ENCODE measurements around the gene CREB3L2. TPM values are rescaled to one million over a fixed set of nuclear protein-coding genes. Genes with fewer than 3 reads are reported as not detected.

Gene CREB3L2
- total and polyA plus RNA-seq, 2 of the 13 experiments (the other 11 are each of a cell fraction or from before 2014, with no cell fraction given) = 22.1 to 41.1 TPM

DNA sequence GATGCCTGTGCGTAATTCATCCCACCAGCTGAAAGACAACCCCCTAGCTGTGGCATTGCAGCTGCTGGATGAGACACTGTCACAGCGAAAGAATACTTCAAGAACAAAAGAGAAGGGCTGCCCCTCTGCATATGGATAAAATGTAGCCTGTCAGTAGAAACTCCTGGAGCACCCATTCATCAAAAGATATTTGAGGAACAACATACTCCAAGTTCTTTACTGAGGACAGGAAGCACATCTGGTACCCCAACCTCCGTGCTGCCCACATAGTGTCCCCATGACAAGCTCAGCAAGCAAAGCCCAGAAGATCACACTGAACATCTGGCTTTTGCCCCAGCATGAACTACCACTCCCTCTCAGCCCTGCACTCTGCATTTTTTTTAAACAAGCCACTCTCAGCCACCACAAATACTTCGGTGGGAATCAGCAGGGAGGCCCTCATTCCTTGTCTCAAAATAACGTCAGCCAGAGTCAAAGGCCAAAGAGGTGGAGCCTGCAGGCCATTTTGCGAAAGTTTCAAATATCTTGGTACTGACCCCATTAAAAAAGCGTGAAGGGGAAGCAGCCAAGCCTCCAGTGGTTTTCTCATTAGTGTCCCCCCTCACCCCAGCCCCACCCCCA, 1.7 kb downstream of the CREB3L2 start (continued):
- TF ChIP-seq POLR2G (IDR thresholded peaks at IDR 0.05; ENCODE audit: low read depth, low read length) (no peak), EEA1 (CRISPR knock-in tag; IDR thresholded peaks at IDR 0.05; ENCODE audit: borderline replicate concordance) (0 out of 2 replicates have a peak, but pooled peaks have one; percentile 40), TOE1 (CRISPR knock-in tag; IDR thresholded peaks at IDR 0.05) (no peak), NFRKB (IDR thresholded peaks at IDR 0.05) (no peak), SAFB2 (CRISPR knock-in tag; IDR thresholded peaks at IDR 0.05; ENCODE audit: borderline replicate concordance, low read depth) (0 out of 2 replicates have a peak, but pooled peaks have one; percentile 47), MXD4 (CRISPR knock-in tag; IDR thresholded peaks at IDR 0.05) (peak; percentile 45; the same call in 1 of the 2 replicates), BCL6 (CRISPR knock-in tag; IDR thresholded peaks at IDR 0.05) (peak; percentile 12; the same call in 1 of the 2 replicates), HOXA3 (CRISPR knock-in tag; IDR thresholded peaks at IDR 0.05) (peak; percentile 74; the same call in 1 of the 2 replicates), KDM5B (CRISPR knock-in tag; IDR thresholded peaks at IDR 0.05; ENCODE audit: borderline replicate concordance) (no peak), SALL1 (CRISPR knock-in tag; IDR thresholded peaks at IDR 0.05) (peak; percentile 51; the same call in 1 of the 2 replicates), ZNF740 (CRISPR knock-in tag; IDR thresholded peaks at IDR 0.05) (no peak), CTCF (CRISPR knock-in tag; IDR thresholded peaks at IDR 0.05) (peak; percentile 34; the same call in 1 of the 2 replicates)
- TF ChIP-seq, protein P1, sequence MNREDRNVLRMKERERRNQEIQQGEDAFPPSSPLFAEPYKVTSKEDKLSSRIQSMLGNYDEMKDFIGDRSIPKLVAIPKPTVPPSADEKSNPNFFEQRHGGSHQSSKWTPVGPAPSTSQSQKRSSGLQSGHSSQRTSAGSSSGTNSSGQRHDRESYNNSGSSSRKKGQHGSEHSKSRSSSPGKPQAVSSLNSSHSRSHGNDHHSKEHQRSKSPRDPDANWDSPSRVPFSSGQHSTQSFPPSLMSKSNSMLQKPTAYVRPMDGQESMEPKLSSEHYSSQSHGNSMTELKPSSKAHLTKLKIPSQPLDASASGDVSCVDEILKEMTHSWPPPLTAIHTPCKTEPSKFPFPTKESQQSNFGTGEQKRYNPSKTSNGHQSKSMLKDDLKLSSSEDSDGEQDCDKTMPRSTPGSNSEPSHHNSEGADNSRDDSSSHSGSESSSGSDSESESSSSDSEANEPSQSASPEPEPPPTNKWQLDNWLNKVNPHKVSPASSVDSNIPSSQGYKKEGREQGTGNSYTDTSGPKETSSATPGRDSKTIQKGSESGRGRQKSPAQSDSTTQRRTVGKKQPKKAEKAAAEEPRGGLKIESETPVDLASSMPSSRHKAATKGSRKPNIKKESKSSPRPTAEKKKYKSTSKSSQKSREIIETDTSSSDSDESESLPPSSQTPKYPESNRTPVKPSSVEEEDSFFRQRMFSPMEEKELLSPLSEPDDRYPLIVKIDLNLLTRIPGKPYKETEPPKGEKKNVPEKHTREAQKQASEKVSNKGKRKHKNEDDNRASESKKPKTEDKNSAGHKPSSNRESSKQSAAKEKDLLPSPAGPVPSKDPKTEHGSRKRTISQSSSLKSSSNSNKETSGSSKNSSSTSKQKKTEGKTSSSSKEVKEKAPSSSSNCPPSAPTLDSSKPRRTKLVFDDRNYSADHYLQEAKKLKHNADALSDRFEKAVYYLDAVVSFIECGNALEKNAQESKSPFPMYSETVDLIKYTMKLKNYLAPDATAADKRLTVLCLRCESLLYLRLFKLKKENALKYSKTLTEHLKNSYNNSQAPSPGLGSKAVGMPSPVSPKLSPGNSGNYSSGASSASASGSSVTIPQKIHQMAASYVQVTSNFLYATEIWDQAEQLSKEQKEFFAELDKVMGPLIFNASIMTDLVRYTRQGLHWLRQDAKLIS (CRISPR knock-in tag; IDR thresholded peaks at IDR 0.05) = peak; percentile 29; the same call in 1 of the 2 replicates
- TF ChIP-seq, protein P2, sequence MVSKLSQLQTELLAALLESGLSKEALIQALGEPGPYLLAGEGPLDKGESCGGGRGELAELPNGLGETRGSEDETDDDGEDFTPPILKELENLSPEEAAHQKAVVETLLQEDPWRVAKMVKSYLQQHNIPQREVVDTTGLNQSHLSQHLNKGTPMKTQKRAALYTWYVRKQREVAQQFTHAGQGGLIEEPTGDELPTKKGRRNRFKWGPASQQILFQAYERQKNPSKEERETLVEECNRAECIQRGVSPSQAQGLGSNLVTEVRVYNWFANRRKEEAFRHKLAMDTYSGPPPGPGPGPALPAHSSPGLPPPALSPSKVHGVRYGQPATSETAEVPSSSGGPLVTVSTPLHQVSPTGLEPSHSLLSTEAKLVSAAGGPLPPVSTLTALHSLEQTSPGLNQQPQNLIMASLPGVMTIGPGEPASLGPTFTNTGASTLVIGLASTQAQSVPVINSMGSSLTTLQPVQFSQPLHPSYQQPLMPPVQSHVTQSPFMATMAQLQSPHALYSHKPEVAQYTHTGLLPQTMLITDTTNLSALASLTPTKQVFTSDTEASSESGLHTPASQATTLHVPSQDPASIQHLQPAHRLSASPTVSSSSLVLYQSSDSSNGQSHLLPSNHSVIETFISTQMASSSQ (IDR thresholded peaks at IDR 0.05; ENCODE audit: low read depth) = no peak
- TF ChIP-seq, protein P2 (CRISPR knock-in tag; IDR thresholded peaks at IDR 0.05; ENCODE audit: borderline replicate concordance) = 0 out of 2 replicates have a peak, but pooled peaks have one; percentile 23
- TF ChIP-seq, protein P3, sequence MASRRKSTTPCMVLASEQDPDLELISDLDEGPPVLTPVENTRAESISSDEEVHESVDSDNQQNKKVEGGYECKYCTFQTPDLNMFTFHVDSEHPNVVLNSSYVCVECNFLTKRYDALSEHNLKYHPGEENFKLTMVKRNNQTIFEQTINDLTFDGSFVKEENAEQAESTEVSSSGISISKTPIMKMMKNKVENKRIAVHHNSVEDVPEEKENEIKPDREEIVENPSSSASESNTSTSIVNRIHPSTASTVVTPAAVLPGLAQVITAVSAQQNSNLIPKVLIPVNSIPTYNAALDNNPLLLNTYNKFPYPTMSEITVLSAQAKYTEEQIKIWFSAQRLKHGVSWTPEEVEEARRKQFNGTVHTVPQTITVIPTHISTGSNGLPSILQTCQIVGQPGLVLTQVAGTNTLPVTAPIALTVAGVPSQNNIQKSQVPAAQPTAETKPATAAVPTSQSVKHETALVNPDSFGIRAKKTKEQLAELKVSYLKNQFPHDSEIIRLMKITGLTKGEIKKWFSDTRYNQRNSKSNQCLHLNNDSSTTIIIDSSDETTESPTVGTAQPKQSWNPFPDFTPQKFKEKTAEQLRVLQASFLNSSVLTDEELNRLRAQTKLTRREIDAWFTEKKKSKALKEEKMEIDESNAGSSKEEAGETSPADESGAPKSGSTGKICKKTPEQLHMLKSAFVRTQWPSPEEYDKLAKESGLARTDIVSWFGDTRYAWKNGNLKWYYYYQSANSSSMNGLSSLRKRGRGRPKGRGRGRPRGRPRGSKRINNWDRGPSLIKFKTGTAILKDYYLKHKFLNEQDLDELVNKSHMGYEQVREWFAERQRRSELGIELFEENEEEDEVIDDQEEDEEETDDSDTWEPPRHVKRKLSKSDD (CRISPR knock-in tag; IDR thresholded peaks at IDR 0.05; ENCODE audit: low read depth) = 0 out of 2 replicates have a peak, but pooled peaks have one; percentile 27
